Heart left ventricle (tissue), 13 donors: Measurements from ENCODE around the gene LRRC8E.
"Not testable (repeated sequence)": the region's sequence is repeated elsewhere in the genome, so short reads cannot be mapped to it uniquely, and the experiment has no call there.

Experiments
- POLR2A ChIP-seq, 2 donors: fragments of 450-650 bp; IDR thresholded peaks; one replicate each; pipeline ENCODE4 v1.6.1; 2017; ENCODE audit warnings: antibody characterized with exemption in 2 of 2, mild to moderate bottlenecking in 2 of 2, moderate library complexity in 2 of 2
- TF ChIP-seq, protein P1 (sequence below), 12 donors: fragments of 200-600 bp; sonication (generic) in 4 of 12; IDR thresholded peaks; one replicate each; pipeline versions ENCODE4 v1.5.0 to v1.8.0; 2018 to 2022; ENCODE audit warnings: antibody characterized with exemption in 12 of 12, mild to moderate bottlenecking in 5 of 12
- donor health status: ischemic (EF 13 %, LVEDD 7.1; RV severe dilation, severe dysfunction).
- donor health status: DM: no; HTN: yes; CAD: no.
- donor health status: DM: no; HTN: no; CAD: no.
- donor health status: ischemic (EF 25% LVEDD 6.9; RV normal size, moderate dysfunction).
- donor health status: ischemic (EF 25% LVEDD 5.7; RV mildly dilated, moderate dysfunction).
- donor health status: ischemic (EF 35%, LVEDD 5.7; RV mildly dilated, moderate dysfunction).
- donor health status: nonischemic (EF 11% LVEDD 7.7; RV severe dilation, severe dysfunction).
- donor health status: DM: yes; HTN: yes; CAD: no.
- donor health status: PGD.
- donor health status: ischemic (EF 29% LVEDD 5.4; RV normal size, mild dysfunction).
- donor health status: nonischemic (EF 23%, LVEDD 6.1; RV moderate dilation, normal function).

DNA sequence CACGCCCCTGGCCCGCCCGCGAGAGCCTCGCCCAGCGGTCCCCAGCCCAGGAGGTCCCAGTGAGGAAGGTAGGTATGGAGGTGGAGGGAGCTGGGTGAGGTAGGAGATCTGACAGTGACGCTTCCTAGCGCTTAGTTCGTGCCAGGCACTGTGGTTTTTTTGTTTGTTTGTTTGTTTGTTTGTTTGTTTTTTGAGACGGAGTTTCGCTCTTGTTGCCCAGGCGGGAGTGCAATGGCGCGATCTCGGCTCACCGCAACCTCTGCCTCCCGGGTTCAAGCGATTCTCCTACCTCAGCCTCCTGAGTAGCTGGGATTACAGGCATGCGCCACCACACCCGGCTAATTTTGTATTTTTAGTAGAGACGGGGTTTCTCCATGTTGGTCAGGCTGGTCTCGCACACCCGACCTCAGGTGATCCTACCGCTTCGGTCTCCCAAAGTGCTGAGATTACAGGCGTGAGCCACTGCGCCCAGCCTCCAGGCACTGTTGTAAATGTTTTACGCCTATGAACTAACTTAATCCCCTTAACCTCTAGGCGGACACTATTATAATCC lies 29.8 kb downstream of the LRRC8E start:
- TF ChIP-seq POLR2A (IDR thresholded peaks at IDR 0.05), result not testable (repeated sequence)
- TF ChIP-seq, protein P1, sequence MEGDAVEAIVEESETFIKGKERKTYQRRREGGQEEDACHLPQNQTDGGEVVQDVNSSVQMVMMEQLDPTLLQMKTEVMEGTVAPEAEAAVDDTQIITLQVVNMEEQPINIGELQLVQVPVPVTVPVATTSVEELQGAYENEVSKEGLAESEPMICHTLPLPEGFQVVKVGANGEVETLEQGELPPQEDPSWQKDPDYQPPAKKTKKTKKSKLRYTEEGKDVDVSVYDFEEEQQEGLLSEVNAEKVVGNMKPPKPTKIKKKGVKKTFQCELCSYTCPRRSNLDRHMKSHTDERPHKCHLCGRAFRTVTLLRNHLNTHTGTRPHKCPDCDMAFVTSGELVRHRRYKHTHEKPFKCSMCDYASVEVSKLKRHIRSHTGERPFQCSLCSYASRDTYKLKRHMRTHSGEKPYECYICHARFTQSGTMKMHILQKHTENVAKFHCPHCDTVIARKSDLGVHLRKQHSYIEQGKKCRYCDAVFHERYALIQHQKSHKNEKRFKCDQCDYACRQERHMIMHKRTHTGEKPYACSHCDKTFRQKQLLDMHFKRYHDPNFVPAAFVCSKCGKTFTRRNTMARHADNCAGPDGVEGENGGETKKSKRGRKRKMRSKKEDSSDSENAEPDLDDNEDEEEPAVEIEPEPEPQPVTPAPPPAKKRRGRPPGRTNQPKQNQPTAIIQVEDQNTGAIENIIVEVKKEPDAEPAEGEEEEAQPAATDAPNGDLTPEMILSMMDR (IDR thresholded peaks at IDR 0.05), result not testable (repeated sequence)
